IMR-90 (cell line): ENCODE results near the gene KCTD10. TPM values are rescaled to one million over a fixed set of nuclear protein-coding genes. Genes with fewer than 3 reads are reported as not detected.

Source experiments
- ATAC-seq: fragments of 200-7000 bp; cut with Tn5 transposase; 2 replicates; pipeline ENCODE4 v1.9.1; 2020; ENCODE audit warnings: low read depth, mild to moderate bottlenecking, moderate library complexity
- BruUV-seq: library from RNA; stranded (reverse); fragments of 400-500 nt; replicated peaks from 2 replicates; lab custom pipeline; 2021; lab: Mats Ljungman, UMichigan
- CTCF ChIA-PET: fragments of 300-600 bp; formaldehyde crosslinking; extraction: SDS; loops from one replicate; lab custom pipeline; 2021; ENCODE audit warnings: antibody characterized with exemption; lab: Yijun Ruan, JAX
- POLR2A ChIA-PET: fragments of 300-600 bp; sonication (Branson Sonifier 250); formaldehyde crosslinking; loops from one replicate; lab custom pipeline; 2022; ENCODE audit warnings: antibody characterized with exemption; ENCODE audit not compliant: unreplicated experiment; lab: Charles Lee
- DNase-seq: peaks from one replicate; pipeline ENCODE4 v3.0.0; 2013
- H2AFZ ChIP-seq: replicated peaks from 2 replicates; pipeline ENCODE3; 2013; ENCODE audit warnings: low read length, mild to moderate bottlenecking; ENCODE audit not compliant: poor library complexity
- H2AK5ac ChIP-seq: 2 replicates; pipeline ENCODE4 v1.6.1; 2013; ENCODE audit warnings: low read depth, low read length, inconsistent platforms
- H2AK9ac ChIP-seq: replicated peaks from 2 replicates; pipeline ENCODE3; 2013; ENCODE audit warnings: mild to moderate bottlenecking, low read depth, low read length, moderate library complexity; ENCODE audit not compliant: poor library complexity
- H2BK120ac ChIP-seq: 2 replicates; pipeline ENCODE4 v1.6.1; 2013; ENCODE audit warnings: low read depth, low read length, inconsistent platforms
- H2BK15ac ChIP-seq: 3 replicates; pipeline ENCODE4 v1.6.1; 2013; ENCODE audit warnings: low read depth, low read length, inconsistent platforms
- H2BK20ac ChIP-seq: 2 replicates; pipeline ENCODE4 v1.6.1; 2013; ENCODE audit warnings: low read depth, mild to moderate bottlenecking, inconsistent platforms, low read length, moderate library complexity
- H2BK5ac ChIP-seq: 2 replicates; pipeline ENCODE4 v1.6.1; 2013; ENCODE audit warnings: mild to moderate bottlenecking, low read depth, low read length, inconsistent platforms; ENCODE audit not compliant: poor library complexity, severe bottlenecking
- H3K14ac ChIP-seq: replicated peaks from 2 replicates; pipeline ENCODE4 v1.6.1; 2013; ENCODE audit warnings: low read depth, low read length, inconsistent platforms
- H3K18ac ChIP-seq: 2 replicates; pipeline ENCODE4 v1.6.1; 2013; ENCODE audit warnings: low read depth, low read length, control low read depth
- H3K23ac ChIP-seq: 2 replicates; pipeline ENCODE4 v1.6.1; 2013; ENCODE audit warnings: low read depth, low read length, inconsistent platforms
- H3K27ac ChIP-seq: 2 replicates; pipeline ENCODE4 v1.5.1; 2013; ENCODE audit warnings: mild to moderate bottlenecking, control low read depth, low read length; ENCODE audit not compliant: insufficient read depth
- H3K27me3 ChIP-seq: 2 replicates; pipeline ENCODE4 v1.6.1; 2013; ENCODE audit warnings: low read length; ENCODE audit not compliant: control insufficient read depth, insufficient read depth
- H3K36me3 ChIP-seq: 2 replicates; pipeline ENCODE4 v1.6.1; 2013; ENCODE audit warnings: low read length, mixed read lengths; ENCODE audit not compliant: control insufficient read depth, insufficient read depth
- H3K4ac ChIP-seq: 2 replicates; pipeline ENCODE4 v1.6.1; 2013; ENCODE audit warnings: low read depth, low read length, inconsistent platforms
- H3K4me1 ChIP-seq: 2 replicates; pipeline ENCODE4 v1.6.1; 2013; ENCODE audit warnings: low read length, mixed read lengths; ENCODE audit not compliant: control insufficient read depth, insufficient read depth
- H3K4me2 ChIP-seq: 2 replicates; pipeline ENCODE4 v1.6.1; 2013; ENCODE audit warnings: low read depth, mild to moderate bottlenecking, control low read depth, low read length, moderate library complexity
- H3K4me3 ChIP-seq: 2 replicates; pipeline ENCODE4 v1.5.1; 2013; ENCODE audit warnings: low read depth, mild to moderate bottlenecking, control low read depth, low read length, moderate library complexity; ENCODE audit not compliant: insufficient read depth
- H3K56ac ChIP-seq: 2 replicates; pipeline ENCODE4 v1.6.1; 2013; ENCODE audit warnings: low read length, inconsistent platforms; ENCODE audit not compliant: insufficient read depth; ENCODE audit errors: extremely low read depth
- H3K79me1 ChIP-seq, 2 experiments: 2 replicates each; pipeline ENCODE4 v1.6.1; 2013; ENCODE audit warnings: low read length in 2 of 2, inconsistent platforms in 1 of 2, low read depth in 1 of 2
- H3K9ac ChIP-seq: 2 replicates; pipeline ENCODE4 v1.6.1; 2013; ENCODE audit warnings: low read depth, low read length, control low read depth
- H3K9me1 ChIP-seq: 2 replicates; pipeline ENCODE4 v1.6.1; 2013; ENCODE audit warnings: low read length, inconsistent platforms; ENCODE audit not compliant: insufficient read depth
- H3K9me3 ChIP-seq: 2 replicates; pipeline ENCODE4 v1.6.1; 2013; ENCODE audit warnings: low read length; ENCODE audit not compliant: control insufficient read depth, insufficient read depth
- H4K20me1 ChIP-seq: 2 replicates; pipeline ENCODE4 v1.6.1; 2013; ENCODE audit warnings: low read length, inconsistent platforms; ENCODE audit not compliant: insufficient read depth
- H4K5ac ChIP-seq: 2 replicates; pipeline ENCODE4 v1.6.1; 2013; ENCODE audit warnings: mild to moderate bottlenecking, low read depth, low read length, control low read depth
- H4K8ac ChIP-seq, 2 experiments: 2 replicates each; pipeline ENCODE4 v1.6.1; 2013; ENCODE audit warnings: low read depth in 2 of 2, low read length in 2 of 2, control low read depth in 1 of 2, inconsistent platforms in 1 of 2
- H4K91ac ChIP-seq: 2 replicates; pipeline ENCODE4 v1.6.1; 2013; ENCODE audit warnings: low read depth, low read length, inconsistent platforms; ENCODE audit not compliant: insufficient read depth
- CHD1 ChIP-seq: IDR thresholded peaks from 2 replicates; pipeline ENCODE4 v1.6.1; 2012; ENCODE audit warnings: low read depth, low read length, improper control_type of control experiment
- ELK1 ChIP-seq: fragments of 150-350 bp; IDR thresholded peaks from 2 replicates; pipeline ENCODE4 v1.6.1; 2016; ENCODE audit warnings: low read depth, mild to moderate bottlenecking, low read length, moderate library complexity, borderline replicate concordance
- MAFK ChIP-seq: IDR thresholded peaks from 2 replicates; pipeline ENCODE4 v1.6.1; 2012; ENCODE audit warnings: low read depth, low read length, improper control_type of control experiment
- MAZ ChIP-seq: IDR thresholded peaks from 2 replicates; pipeline ENCODE4 v1.6.1; 2012; ENCODE audit warnings: low read depth, mild to moderate bottlenecking, low read length, improper control_type of control experiment, moderate library complexity, borderline replicate concordance
- MXI1 ChIP-seq: IDR thresholded peaks from 2 replicates; pipeline ENCODE4 v1.6.1; 2012; ENCODE audit warnings: low read depth, mild to moderate bottlenecking, low read length, moderate library complexity, borderline replicate concordance
- NFE2L2 ChIP-seq: fragments of 150-350 bp; IDR thresholded peaks from 2 replicates; pipeline ENCODE4 v1.6.1; 2016; ENCODE audit warnings: low read depth, mild to moderate bottlenecking, low read length
- POLR2A ChIP-seq: IDR thresholded peaks from 2 replicates; pipeline ENCODE4 v1.6.1; 2012; ENCODE audit warnings: mild to moderate bottlenecking, low read depth, low read length
- RAD21 ChIP-seq: IDR thresholded peaks from 2 replicates; pipeline ENCODE4 v1.6.1; 2012; ENCODE audit warnings: low read length, improper control_type of control experiment
- RCOR1 ChIP-seq: IDR thresholded peaks from 2 replicates; pipeline ENCODE4 v1.6.1; 2012; ENCODE audit warnings: mild to moderate bottlenecking, low read length, improper control_type of control experiment; ENCODE audit not compliant: insufficient replicate concordance
- RFX5 ChIP-seq: IDR thresholded peaks from 2 replicates; pipeline ENCODE4 v1.8.0; 2012; ENCODE audit warnings: low read depth, mild to moderate bottlenecking, low read length, moderate library complexity
- SMC3 ChIP-seq: fragments of 150-350 bp; IDR thresholded peaks from 2 replicates; pipeline ENCODE4 v1.6.1; 2016; ENCODE audit warnings: low read depth, mild to moderate bottlenecking, antibody characterized with exemption, low read length, moderate library complexity
- USF2 ChIP-seq: fragments of 150-350 bp; IDR thresholded peaks from 2 replicates; pipeline ENCODE4 v1.6.1; 2017; ENCODE audit warnings: mild to moderate bottlenecking, antibody characterized with exemption, low read length, low read depth
- WGBS, 2 experiments: methylation state at CpG; one replicate each; pipeline versions ENCODE4 v1.1.5 to v1.1.7; 2013; ENCODE audit warnings: missing lambda C conversion rate in 2 of 2; ENCODE audit not compliant: insufficient read length in 1 of 2; ENCODE audit errors: extremely low coverage in 2 of 2; 5-methylcytosine and 5-hydroxymethylcytosine counted together
- dilution Hi-C: fragments of 300-500 bp; cut with HindIII; formaldehyde crosslinking; loops from one replicate; pipeline ENCODE4 v1.14.3; 2018; ENCODE audit warnings: low sequenced_read_pairs; ENCODE audit not compliant: unreplicated experiment
- in situ Hi-C: fragments of 300-500 bp; cut with MboI; formaldehyde crosslinking; loops from 3 replicates; pipeline ENCODE4 v1.14.3; 2019; ENCODE audit warnings: low sequenced_read_pairs, inconsistent platforms, mixed read lengths
- intact Hi-C: fragments of 100-400 bp; cut with micrococcal nuclease; formaldehyde crosslinking; loops from 2 replicates; pipeline ENCODE4 v1.10.0; 2022
- polyA plus RNA-seq, 3 experiments: library from polyadenylated mRNA; depleted of rRNA; stranded (reverse); fragments of >200 nt; gene quantifications; 2 replicates each; pipeline ENCODE4 v1.2.3, GENCODE V29; 2012; ENCODE audit warnings: low replicate concordance in 1 of 3
- total RNA-seq: library from RNA; depleted of rRNA; stranded (reverse); fragments of >200 nt; gene quantifications from 2 replicates; pipeline ENCODE4 v1.2.3, GENCODE V29; 2012

Gene KCTD10
- total and polyA plus RNA-seq, 2 of the 4 experiments (the other 2 are of a cell fraction), result 72.1 to 88.4 TPM

GRCh38 chr12:109501299-109501698 is 24.2 kb upstream of the KCTD10 start:
- H3K27me3 ChIP-seq, result no peaks in the 10 kb centered on the region
- ATAC-seq (no peak), DNase-seq (no peak)
- no peak overlapping the region for H3K27ac ChIP-seq
- no peak overlapping the region for H3K9ac ChIP-seq
- no peaks in the 10 kb centered on the region for H3K9me3 ChIP-seq
- no peak overlapping the region for H2BK15ac ChIP-seq
- TF ChIP-seq USF2 (no peak), ELK1 (no peak), MXI1 (no peak), MAFK (no peak), RCOR1 (no peak), POLR2A (no peak), RAD21 (no peak), SMC3 (no peak), MAZ (no peak), NFE2L2 (no peak), RFX5 (no peak), CHD1 (no peak)
- H3K56ac ChIP-seq, result no peak overlapping the region
- H3K36me3 ChIP-seq, result peaks cover 53% of the 10 kb centered on the region
- H2AK9ac ChIP-seq, result no peak overlapping the region
- peaks cover 0 to 5% of the 10 kb centered on the region in 2 experiments; a peak in 1 of 4 replicates for H3K79me1 ChIP-seq
- no peak overlapping the region for H2BK120ac ChIP-seq
- WGBS, 2 experiments, result 100% methylated on average over 1 of the region's 6 CpGs; no CpG with 5 or more reads in 1 of the 2 experiments
- ChIA-PET CTCF (interaction anchor here (0.9 kb wide), 2 partner anchors 15 to 16 kb away, joined by 3 read pairs; no protein-coding TSS in a partner anchor), POLR2A (no interaction called here)
- no peak overlapping the region for H4K5ac ChIP-seq
- no TSS peak for BruUV-seq
- H3K9me1 ChIP-seq, result no peaks in the 10 kb centered on the region
- no peak overlapping the region for H3K18ac ChIP-seq
- H2BK20ac ChIP-seq, result no peak overlapping the region
- H4K91ac ChIP-seq, result no peak overlapping the region
- in situ Hi-C loops (no loop called here), dilution Hi-C loops (no loop called here), intact Hi-C loops (no loop called here)
- H2BK5ac ChIP-seq, result no peak overlapping the region
- H3K4me1 ChIP-seq, result no peaks in the 10 kb centered on the region
- no peak overlapping the region for H3K4ac ChIP-seq
- H3K14ac ChIP-seq, result no peak overlapping the region
- no peak overlapping the region for H3K4me2 ChIP-seq
- H2AFZ ChIP-seq, result no peak overlapping the region
- no peak overlapping the region for H3K4me3 ChIP-seq
- H4K8ac ChIP-seq, result no peak overlapping the region
- no peak overlapping the region for H2AK5ac ChIP-seq
- no peak overlapping the region for H3K23ac ChIP-seq
- H4K20me1 ChIP-seq, result no peaks in the 10 kb centered on the region
